ENCODE measurements around the gene TASP1. TPM values are rescaled to one million over a fixed set of nuclear protein-coding genes. Genes with fewer than 3 reads are reported as not detected.

The TASP1 gene
- total RNA-seq, 4 donors from 2014 or later, result 3.0 to 18.1 (median 12.9) TPM

GRCh38 chr20:13341737-13342393, 296.9 kb downstream of the TASP1 start:
- in situ Hi-C loops (cut with MboI; ENCODE audit: low pct_ligation_motif_present in 1 of 4, low pct_unique_long_range_greater_than_20kb in 1 of 4, low sequenced_read_pairs in 3 of 4), result no loop called here
- Histone ChIP-seq H3K4me3 (no peak overlapping the region), H3K27ac (no peak overlapping the region), H3K36me3 (no peaks in the 10 kb centered on the region), H3K4me1 (peaks cover 0 to 6% (median 0%) of the 10 kb centered on the region in 4 donors), H3K9me3 (no peaks in the 10 kb centered on the region), H3K27me3 (no peaks in the 10 kb centered on the region)
- no peak for DNase-seq
- TF ChIP-seq EP300 (IDR thresholded peaks at IDR 0.05; ENCODE audit: low read depth) (no peak), POLR2A (IDR thresholded peaks at IDR 0.05) (no peak), POLR2AphosphoS5 (IDR thresholded peaks at IDR 0.05) (no peak)
- TF ChIP-seq, protein P1, sequence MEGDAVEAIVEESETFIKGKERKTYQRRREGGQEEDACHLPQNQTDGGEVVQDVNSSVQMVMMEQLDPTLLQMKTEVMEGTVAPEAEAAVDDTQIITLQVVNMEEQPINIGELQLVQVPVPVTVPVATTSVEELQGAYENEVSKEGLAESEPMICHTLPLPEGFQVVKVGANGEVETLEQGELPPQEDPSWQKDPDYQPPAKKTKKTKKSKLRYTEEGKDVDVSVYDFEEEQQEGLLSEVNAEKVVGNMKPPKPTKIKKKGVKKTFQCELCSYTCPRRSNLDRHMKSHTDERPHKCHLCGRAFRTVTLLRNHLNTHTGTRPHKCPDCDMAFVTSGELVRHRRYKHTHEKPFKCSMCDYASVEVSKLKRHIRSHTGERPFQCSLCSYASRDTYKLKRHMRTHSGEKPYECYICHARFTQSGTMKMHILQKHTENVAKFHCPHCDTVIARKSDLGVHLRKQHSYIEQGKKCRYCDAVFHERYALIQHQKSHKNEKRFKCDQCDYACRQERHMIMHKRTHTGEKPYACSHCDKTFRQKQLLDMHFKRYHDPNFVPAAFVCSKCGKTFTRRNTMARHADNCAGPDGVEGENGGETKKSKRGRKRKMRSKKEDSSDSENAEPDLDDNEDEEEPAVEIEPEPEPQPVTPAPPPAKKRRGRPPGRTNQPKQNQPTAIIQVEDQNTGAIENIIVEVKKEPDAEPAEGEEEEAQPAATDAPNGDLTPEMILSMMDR (IDR thresholded peaks at IDR 0.05), result no peak
- intact Hi-C loops (cut with DNase I; ENCODE audit: low total_unique reads), result no loop called here
- WGBS, 2 donors (ENCODE audit: low coverage in 1 of 2), result 82 to 86% methylated on average over 2 to 9 of the region's 9 CpGs

GRCh38 chr20:13340088-13340487, 298.6 kb downstream of the TASP1 start:
- DNase-seq, result no peak
- Histone ChIP-seq H3K4me3 (no peak overlapping the region), H3K27ac (no peak overlapping the region), H3K27me3 (no peaks in the 10 kb centered on the region), H3K36me3 (no peaks in the 10 kb centered on the region), H3K9me3 (no peaks in the 10 kb centered on the region), H3K4me1 (peaks cover 0 to 6% (median 0%) of the 10 kb centered on the region in 4 donors)
- WGBS, 2 donors (ENCODE audit: low coverage in 1 of 2), result 52 to 83% methylated on average over 1 to 2 of the region's 2 CpGs
- in situ Hi-C loops (cut with MboI; ENCODE audit: low pct_ligation_motif_present in 1 of 4, low pct_unique_long_range_greater_than_20kb in 1 of 4, low sequenced_read_pairs in 3 of 4) (no loop called here), intact Hi-C loops (cut with DNase I; ENCODE audit: low total_unique reads) (no loop called here)
- no peak for TF ChIP-seq POLR2A (IDR thresholded peaks at IDR 0.05)
- no peak for TF ChIP-seq EP300 (IDR thresholded peaks at IDR 0.05; ENCODE audit: low read depth)
- TF ChIP-seq, protein P1 (IDR thresholded peaks at IDR 0.05), result no peak
- no peak for TF ChIP-seq POLR2AphosphoS5 (IDR thresholded peaks at IDR 0.05)

Other genes with a start within 250 kb of the TASP1 start
- gene ESF1, start 146.0 kb upstream of the TASP1 start, total RNA-seq, result 10 to 100 TPM in 2 of 4 donors, 1 to 10 TPM in 2; 3.0 to 51.9 (median 12.3) TPM
- 10 to 100 TPM in 3 of 4 donors, 1 to 10 TPM in 1; 4.0 to 18.4 (median 14.8) TPM for gene NDUFAF5, start 146.1 kb upstream of the TASP1 start, total RNA-seq

All from transverse colon (tissue), 4 donors.